UCSD-AML1 (cell line): ENCODE data around the gene FECH.

Experiments used
- DNase-seq: peaks from one replicate; lab custom pipeline; 2025; ENCODE audit not compliant: unreplicated experiment; lab: John Stamatoyannopoulos, UW

FECH gene

GRCh38 chr18:57583297-57583835 is 3.1 kb downstream of the FECH start:
- DNase-seq: no peak

DNA sequence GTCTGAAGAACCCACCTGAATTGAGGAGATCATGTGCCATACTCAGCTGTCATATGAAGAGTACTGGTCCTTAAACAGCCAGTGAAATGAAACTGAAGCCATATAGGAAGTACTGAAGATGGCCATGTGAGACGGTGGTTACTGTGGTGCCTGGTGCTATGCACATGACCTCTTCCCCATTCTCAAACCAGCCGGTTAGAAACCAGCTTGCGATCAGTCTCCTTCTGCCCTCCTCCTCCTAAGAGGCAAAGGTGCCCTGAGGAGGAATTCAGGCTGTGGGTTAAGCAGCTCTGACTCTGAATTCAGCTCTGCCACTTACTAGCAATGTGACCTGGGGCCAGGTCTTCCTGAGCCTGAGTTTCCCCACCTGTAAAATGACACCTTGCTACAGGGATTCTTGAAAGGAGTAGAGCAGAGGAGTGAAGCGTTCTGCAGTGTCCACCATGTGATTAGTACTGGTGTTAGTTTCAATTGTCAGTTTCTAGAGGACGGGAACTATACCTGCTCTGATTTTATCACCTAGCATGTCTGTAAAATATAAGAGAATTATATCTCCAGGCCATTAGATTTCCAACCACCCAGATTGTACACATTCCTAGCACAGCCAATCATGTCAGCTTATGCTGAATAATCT is 5.1 kb downstream of the FECH start:
- peak; percentile 43 for DNase-seq

DNA sequence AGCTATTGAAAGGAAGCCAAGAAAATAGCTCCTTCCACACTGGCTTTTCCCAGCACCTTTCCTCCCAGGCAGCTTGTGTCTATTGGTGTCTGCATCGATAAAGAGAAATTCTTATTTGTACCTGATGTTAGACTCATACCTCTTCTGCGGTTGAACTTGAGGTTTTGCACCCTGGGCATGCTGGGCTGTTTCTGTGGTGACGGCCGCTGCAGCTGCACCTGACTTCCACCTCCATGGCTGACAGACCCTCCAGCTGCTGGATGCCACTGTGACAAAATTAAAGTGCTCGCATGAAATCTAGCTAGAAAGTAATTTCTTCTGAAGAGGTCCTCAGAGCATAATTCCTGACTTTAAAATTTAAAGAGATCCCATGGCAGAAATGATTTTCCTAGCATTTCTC is 6.6 kb downstream of the FECH start:
- DNase-seq: no peak

GRCh38 chr18:57576316-57576715 is 10.2 kb downstream of the FECH start:
- no peak for DNase-seq

GRCh38 chr18:57575542-57575941 is 11.0 kb downstream of the FECH start:
- no peak for DNase-seq

- no peak for DNase-seq
Measured at GRCh38 chr18:57574866-57575265, 11.6 kb downstream of the FECH start.

- no peak for DNase-seq
Measured at GRCh38 chr18:57570162-57570561, 16.3 kb downstream of the FECH start.

- no peak for DNase-seq
Measured at GRCh38 chr18:57569133-57569532, 17.4 kb downstream of the FECH start.

GRCh38 chr18:57561728-57562423 is 24.6 kb downstream of the FECH start:
- no peak for DNase-seq

GRCh38 chr18:57561261-57561660 is 25.2 kb downstream of the FECH start:
- DNase-seq: no peak

DNA sequence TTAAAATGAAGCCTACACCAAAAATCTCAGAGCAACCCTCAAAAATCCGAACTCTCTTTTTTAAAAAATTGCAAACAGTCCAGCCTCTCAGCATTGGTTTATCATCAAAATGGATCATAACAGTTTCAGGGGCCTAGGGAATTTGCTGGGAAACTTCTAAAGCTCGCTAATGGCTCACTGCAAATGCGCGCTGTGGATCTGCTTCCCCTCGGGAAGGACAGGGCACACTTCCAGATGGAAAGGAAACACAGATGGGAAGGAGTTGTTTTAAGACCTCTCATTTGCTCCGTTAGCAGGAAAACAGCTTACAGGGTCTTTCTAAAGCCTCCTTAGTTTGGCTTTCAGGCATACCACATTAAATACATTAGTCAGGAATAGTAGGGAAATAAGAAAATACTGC is 27.2 kb downstream of the FECH start:
- no peak for DNase-seq

- DNase-seq: no peak
Measured at GRCh38 chr18:57555134-57555533, 31.4 kb downstream of the FECH start.

GRCh38 chr18:57550510-57550909 is 36.0 kb downstream of the FECH start:
- DNase-seq: no peak

- no peak for DNase-seq
Measured at GRCh38 chr18:57547260-57547659, 39.2 kb downstream of the FECH start.

GRCh38 chr18:57544936-57545660 is 41.4 kb downstream of the FECH start:
- DNase-seq: no peak

DNA sequence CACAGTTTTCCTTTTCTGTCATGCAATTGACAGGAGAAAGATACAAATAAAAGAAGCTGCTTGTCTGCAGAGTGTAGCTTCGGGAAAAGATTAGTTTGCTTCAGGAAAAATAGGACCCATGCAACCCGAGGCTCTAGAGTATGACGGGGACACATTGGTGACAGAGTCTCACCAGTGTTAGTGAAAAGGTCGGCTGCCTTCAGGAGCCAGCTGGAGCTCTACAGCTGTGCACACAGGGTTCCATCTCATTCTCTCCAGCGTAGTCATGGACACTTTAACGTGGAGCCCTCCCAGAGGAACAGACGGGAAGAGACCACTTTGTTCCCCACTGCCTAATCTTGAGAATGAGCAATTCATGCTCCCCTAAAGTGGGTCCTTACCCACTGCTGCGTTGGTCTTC is 42.9 kb downstream of the FECH start:
- no peak for DNase-seq

- no peak for DNase-seq
Measured at GRCh38 chr18:57542812-57543427, 43.6 kb downstream of the FECH start.

GRCh38 chr18:57542126-57542525 is 44.4 kb downstream of the FECH start:
- DNase-seq: no peak

DNA sequence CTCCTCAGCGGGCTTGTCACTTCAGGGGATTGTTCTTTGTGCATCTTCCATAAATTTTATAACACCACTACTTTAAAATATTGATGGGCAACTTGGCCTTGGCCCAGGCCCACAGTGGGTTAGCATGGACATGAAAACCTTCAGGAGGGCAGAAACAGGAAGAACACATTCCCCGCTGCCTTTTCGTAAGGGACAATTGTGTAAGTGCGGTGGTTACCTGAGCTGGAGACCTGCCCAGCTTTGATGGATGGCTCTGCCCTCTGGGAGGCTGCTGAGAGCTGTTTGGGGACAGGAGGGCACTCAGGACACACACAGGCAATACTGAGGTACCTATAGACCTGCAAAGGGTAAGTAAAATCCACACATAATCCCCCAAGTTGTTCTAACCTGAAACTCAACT is 46.8 kb downstream of the FECH start:
- DNase-seq: no peak

DNA sequence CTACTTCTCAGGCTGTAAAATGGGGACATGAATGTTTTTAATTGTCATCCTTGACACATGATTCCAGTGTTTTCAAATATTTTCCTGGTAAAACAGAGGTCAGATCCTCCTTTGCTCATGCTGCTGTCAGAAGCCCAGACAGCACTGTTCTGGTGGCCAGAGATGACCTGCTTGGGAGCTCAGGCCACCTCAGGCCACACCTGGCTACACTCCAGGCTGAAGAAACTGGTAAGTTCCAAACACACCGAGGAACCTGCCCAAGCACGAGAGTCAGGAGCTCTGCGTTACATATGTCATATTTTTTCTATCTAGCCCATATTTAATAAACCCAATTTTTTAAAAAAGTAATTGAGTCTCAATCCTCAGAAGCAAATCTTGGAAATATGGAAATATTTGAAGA is 47.9 kb downstream of the FECH start:
- DNase-seq: no peak

- DNase-seq: no peak
Measured at GRCh38 chr18:57534511-57534909, 52.0 kb downstream of the FECH start.
